H1 (cell line): Measurements from ENCODE around the gene OR10G2. TPM values are rescaled to one million over a fixed set of nuclear protein-coding genes. Genes with fewer than 3 reads are reported as not detected.

Experiments
- CTCF ChIA-PET: fragments of 300-600 bp; sonication (Branson Sonifier 250); formaldehyde crosslinking; loops from one replicate; lab custom pipeline; 2021; ENCODE audit not compliant: partially characterized antibody; lab: Charles Lee
- POLR2A ChIA-PET: fragments of 300-600 bp; sonication (Branson Sonifier 250); formaldehyde crosslinking; loops from one replicate; lab custom pipeline; 2021; ENCODE audit warnings: inconsistent platforms; ENCODE audit not compliant: partially characterized antibody; lab: Charles Lee
- DNase-seq, 2 experiments: peaks; one replicate each; pipeline versions ENCODE4 v3.0.0 to v3.0.0-alpha.2; 2010 to 2022; ENCODE audit warnings: low spot score in 2 of 2, low read depth in 1 of 2, mixed read lengths in 1 of 2
- FAIRE-seq: peaks from 2 replicates; lab custom pipeline; 2011; peaks lifted over from hg19 to GRCh38; lab: Jason Lieb, UNC
- H2AFZ ChIP-seq: 2 replicates; pipeline ENCODE4 v1.8.1; 2012; ENCODE audit warnings: low read length, inconsistent platforms
- H2AK5ac ChIP-seq: 2 replicates; pipeline ENCODE4 v1.6.1; 2013; ENCODE audit warnings: low read depth, low read length
- H2BK120ac ChIP-seq: replicated peaks from 2 replicates; pipeline ENCODE3; 2013; ENCODE audit warnings: low read depth, low read length, inconsistent platforms
- H2BK12ac ChIP-seq: 2 replicates; pipeline ENCODE4 v1.6.1; 2013; ENCODE audit warnings: low read depth, low read length
- H2BK15ac ChIP-seq: 2 replicates; pipeline ENCODE4 v1.6.1; 2013; ENCODE audit warnings: low read length
- H2BK20ac ChIP-seq: 2 replicates; pipeline ENCODE4 v1.6.1; 2013; ENCODE audit warnings: low read length
- H2BK5ac ChIP-seq: 2 replicates; pipeline ENCODE4 v1.6.1; 2013; ENCODE audit warnings: low read depth, low read length
- H3K14ac ChIP-seq: 2 replicates; pipeline ENCODE4 v1.6.1; 2013; ENCODE audit warnings: inconsistent platforms; ENCODE audit not compliant: insufficient read length
- H3K18ac ChIP-seq: 2 replicates; pipeline ENCODE4 v1.6.1; 2013; ENCODE audit warnings: low read length; ENCODE audit errors: extremely low read depth
- H3K23ac ChIP-seq: 2 replicates; pipeline ENCODE4 v1.6.1; 2013; ENCODE audit warnings: inconsistent platforms; ENCODE audit not compliant: insufficient read length
- H3K23me2 ChIP-seq: 2 replicates; pipeline ENCODE4 v1.6.1; 2013; ENCODE audit warnings: low read depth, low read length
- H3K27ac ChIP-seq: 2 replicates; pipeline ENCODE4 v1.6.1; 2011; ENCODE audit warnings: low read depth, low read length, inconsistent platforms
- H3K27me3 ChIP-seq, 4 experiments: replicated peaks in 1 of 4; 1 replicate in 1 of 4; 2 replicates in 3 of 4; pipeline versions ENCODE4 v1.6.1 to v1.8.1; 2011 to 2013; ENCODE audit warnings: low read length in 3 of 4, mild to moderate bottlenecking in 3 of 4, inconsistent platforms in 2 of 4, mixed read lengths in 2 of 4, moderate library complexity in 1 of 4; ENCODE audit not compliant: control insufficient read depth in 3 of 4, insufficient read depth in 3 of 4; ENCODE audit errors: extremely low read depth in 1 of 4
- H3K36me3 ChIP-seq, 4 experiments: 2 replicates each; pipeline versions ENCODE4 v1.6.1 to v1.8.1; 2011 to 2013; ENCODE audit warnings: mild to moderate bottlenecking in 4 of 4, low read length in 3 of 4, moderate library complexity in 2 of 4, control low read depth in 1 of 4, inconsistent platforms in 1 of 4; ENCODE audit not compliant: insufficient read depth in 4 of 4, control insufficient read depth in 2 of 4
- H3K4ac ChIP-seq: replicated peaks from 2 replicates; pipeline ENCODE3; 2013; ENCODE audit warnings: low read length, low read depth, mixed read lengths, inconsistent platforms; ENCODE audit not compliant: insufficient read length
- H3K4me1 ChIP-seq, 4 experiments: replicated peaks in 1 of 4; 1 replicate in 1 of 4; 2 replicates in 3 of 4; pipeline versions ENCODE4 v1.6.1 to v1.8.1; 2011 to 2013; ENCODE audit warnings: low read length in 3 of 4, inconsistent platforms in 2 of 4, mixed read lengths in 1 of 4; ENCODE audit not compliant: insufficient read depth in 4 of 4, control insufficient read depth in 3 of 4
- H3K4me2 ChIP-seq, 2 experiments: 2 replicates each; pipeline versions ENCODE4 v1.6.1 to v1.8.1; 2011 to 2013; ENCODE audit warnings: low read depth in 2 of 2, low read length in 2 of 2, control low read depth in 1 of 2, inconsistent platforms in 1 of 2, mild to moderate bottlenecking in 1 of 2; ENCODE audit not compliant: insufficient read depth in 1 of 2
- H3K4me3 ChIP-seq, 4 experiments: fragments of 200-600, 300-600 bp in 1 of 4; sonication (generic), shearing (Covaris generic), sonication (Bioruptor Twin) in 1 of 4; 2 replicates each; pipeline versions ENCODE4 v1.5.1 to v1.8.1; 2011 to 2016; ENCODE audit warnings: low read length in 4 of 4, low read depth in 3 of 4, control low read depth in 2 of 4, inconsistent platforms in 2 of 4, mild to moderate bottlenecking in 2 of 4, mixed read lengths in 1 of 4, moderate library complexity in 1 of 4; ENCODE audit not compliant: insufficient read depth in 2 of 4; ENCODE audit errors: extremely low read depth in 1 of 4
- H3K56ac ChIP-seq: replicated peaks from 2 replicates; pipeline ENCODE3; 2013; ENCODE audit warnings: low read depth, mild to moderate bottlenecking, mixed read lengths, low read length, inconsistent platforms; ENCODE audit not compliant: insufficient read length
- H3K79me1 ChIP-seq: 2 replicates; pipeline ENCODE4 v1.6.1; 2013; ENCODE audit warnings: low read depth, low read length, control low read depth
- H3K79me2 ChIP-seq, 2 experiments: 2 replicates each; pipeline versions ENCODE4 v1.6.1 to v1.8.1; 2012 to 2013; ENCODE audit warnings: low read length in 2 of 2, mild to moderate bottlenecking in 2 of 2, inconsistent platforms in 1 of 2; ENCODE audit not compliant: insufficient read depth in 2 of 2, control insufficient read depth in 1 of 2
- H3K9ac ChIP-seq, 4 experiments: replicated peaks in 1 of 4; 1 replicate in 1 of 4; 2 replicates in 3 of 4; pipeline versions ENCODE4 v1.6.1 to v1.8.1; 2011 to 2013; ENCODE audit warnings: low read depth in 3 of 4, low read length in 3 of 4, control low read depth in 2 of 4, mild to moderate bottlenecking in 2 of 4, moderate library complexity in 2 of 4, inconsistent platforms in 1 of 4; ENCODE audit errors: extremely low read depth in 1 of 4
- H3K9me3 ChIP-seq, 2 experiments: 2 replicates each; pipeline versions ENCODE4 v1.6.1 to v1.8.1; 2012 to 2013; ENCODE audit warnings: mild to moderate bottlenecking in 2 of 2, moderate library complexity in 2 of 2, control low read depth in 1 of 2, inconsistent platforms in 1 of 2, low read depth in 1 of 2, low read length in 1 of 2, mixed read lengths in 1 of 2; ENCODE audit not compliant: insufficient read depth in 2 of 2
- H4K20me1 ChIP-seq, 2 experiments: replicated peaks in 1 of 2; 2 replicates each; pipeline versions ENCODE3 to v1.8.1; 2011 to 2013; ENCODE audit warnings: inconsistent platforms in 2 of 2, low read length in 2 of 2, mild to moderate bottlenecking in 1 of 2; ENCODE audit not compliant: insufficient read depth in 2 of 2, control insufficient read depth in 1 of 2
- H4K5ac ChIP-seq: 2 replicates; pipeline ENCODE4 v1.6.1; 2013; ENCODE audit warnings: low read length, low read depth, mixed read lengths, inconsistent platforms; ENCODE audit not compliant: insufficient read length
- H4K8ac ChIP-seq: 2 replicates; pipeline ENCODE4 v1.8.0; 2013; ENCODE audit warnings: mild to moderate bottlenecking, moderate library complexity, low read length, inconsistent platforms; ENCODE audit not compliant: insufficient read depth; ENCODE audit errors: extremely low read depth
- H4K91ac ChIP-seq: replicated peaks from 2 replicates; pipeline ENCODE3; 2013; ENCODE audit warnings: low read length, mixed read lengths, inconsistent platforms; ENCODE audit not compliant: insufficient read length
- ASH2L ChIP-seq: fragments of 200-600, 300-600 bp; sonication (generic); IDR thresholded peaks from one replicate; pipeline ENCODE4 v1.7.1; 2017; ENCODE audit warnings: low read length
- CBX8 ChIP-seq: fragments of 300-800, 300-1000 bp; sonication (generic); IDR thresholded peaks from 2 replicates; pipeline ENCODE4 v1.7.1; 2016; ENCODE audit warnings: low read depth, low read length, borderline replicate concordance
- EGR1 ChIP-seq: IDR thresholded peaks from 2 replicates; pipeline ENCODE4 v1.6.1; 2011; ENCODE audit warnings: low read depth, low read length, borderline replicate concordance
- FOSL1 ChIP-seq: IDR thresholded peaks from 2 replicates; pipeline ENCODE4 v1.6.1; 2011; ENCODE audit warnings: mild to moderate bottlenecking, low read depth, low read length, moderate library complexity; ENCODE audit not compliant: insufficient read depth
- JUN ChIP-seq: IDR thresholded peaks from 2 replicates; pipeline ENCODE4 v1.6.1; 2011; ENCODE audit warnings: low read depth, mild to moderate bottlenecking, improper control_type of control experiment, low read length
- PHF8 ChIP-seq: fragments of 200-600 bp; sonication (generic); conservative IDR thresholded peaks from 2 replicates; pipeline ENCODE4 v1.7.1; 2012; ENCODE audit warnings: low read depth, mild to moderate bottlenecking, inconsistent platforms, low read length, moderate library complexity
- RFX5 ChIP-seq: IDR thresholded peaks from 2 replicates; pipeline ENCODE4 v1.6.1; 2011; ENCODE audit warnings: low read depth, low read length, improper control_type of control experiment, borderline replicate concordance
- RNF2 ChIP-seq: fragments of 200-900, 300-1000 bp; sonication (generic); IDR thresholded peaks from 2 replicates; pipeline ENCODE4 v1.7.1; 2016; ENCODE audit warnings: borderline replicate concordance, low read depth, mild to moderate bottlenecking, antibody characterized with exemption, low read length; ENCODE audit not compliant: poor library complexity, severe bottlenecking; ENCODE audit errors: missing control alignments
- SRF ChIP-seq: IDR thresholded peaks from 2 replicates; pipeline ENCODE4 v1.6.1; 2011; ENCODE audit warnings: mild to moderate bottlenecking, low read depth, low read length, moderate library complexity
- TAF7 ChIP-seq: optimal IDR thresholded peaks from 2 replicates; pipeline ENCODE3; 2011; ENCODE audit warnings: low read depth, mild to moderate bottlenecking, inconsistent platforms, low read length, moderate library complexity, borderline replicate concordance
- TCF12 ChIP-seq: IDR thresholded peaks from 2 replicates; pipeline ENCODE4 v1.6.1; 2011; ENCODE audit warnings: low read depth, mild to moderate bottlenecking, low read length
- WGBS, 2 experiments: shearing (Covaris generic) in 1 of 2; methylation state at CpG; one replicate each; pipeline versions ENCODE4 v1.1.6 to v1.1.7; 2013 to 2015; ENCODE audit warnings: low lambda C conversion rate in 2 of 2, mixed read lengths in 2 of 2, inconsistent platforms in 1 of 2, low coverage in 1 of 2, missing lambda C conversion rate in 1 of 2; ENCODE audit not compliant: insufficient replicate concordance in 2 of 2, insufficient coverage in 1 of 2, insufficient read length in 1 of 2; ENCODE audit errors: extremely low coverage in 1 of 2, missing lambda C conversion rate in 1 of 2; 5-methylcytosine and 5-hydroxymethylcytosine counted together
- polyA plus RNA-seq, 7 experiments: library from polyadenylated mRNA; depleted of rRNA in 3 of 7; stranded (reverse) in 5 of 7; unstranded in 2 of 7; fragments of >200 nt in 5 of 7; fragments of 200-250 nt in 2 of 7; gene quantifications; 1 replicate in 5 of 7; 2 replicates in 1 of 7; 4 replicates in 1 of 7; pipeline versions ENCODE4 v1.2.1 to v1.2.3, GENCODE V29; 2011 to 2013; ENCODE audit warnings: missing spikeins in 2 of 7, mixed read lengths in 2 of 7
- total RNA-seq: library from RNA; stranded (reverse); fragmentation: NEBNext Ultra II Directional; extraction: Animal tissue kit (Norgen Biotek cat#: 25700); gene quantifications from 2 replicates; pipeline ENCODE4 v1.2.1, GENCODE V29; 2021
- TF ChIP-seq, protein P1 (sequence below): IDR thresholded peaks from 2 replicates; pipeline ENCODE4 v1.6.1; 2012; ENCODE audit warnings: inconsistent platforms

The OR10G2 gene
- total and polyA plus RNA-seq, 2 of the 8 experiments (the other 6 are each of a cell fraction or from before 2014, with no cell fraction given), result not detected

DNA sequence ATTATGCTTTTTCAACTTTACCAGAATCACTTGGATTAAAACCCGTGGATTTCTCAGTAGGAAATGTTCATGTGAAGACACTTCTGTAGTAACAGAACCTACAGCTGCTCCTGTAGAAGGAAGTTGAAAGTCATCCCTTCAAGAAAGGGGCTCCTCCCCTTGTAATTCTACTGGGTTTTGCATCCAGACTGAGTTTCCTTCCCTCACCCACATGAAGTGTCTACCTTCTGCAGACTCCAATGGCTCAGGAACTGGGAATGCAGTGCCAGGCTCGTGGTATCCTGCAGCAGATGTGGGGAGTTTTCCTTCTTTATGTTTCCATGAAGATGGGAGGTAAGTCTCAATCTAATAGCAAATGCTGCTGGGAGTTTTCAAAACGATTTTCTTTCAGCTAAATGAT is 7.9 kb upstream of the OR10G2 start:
- FAIRE-seq (no peak), DNase-seq (no peak)
- peaks cover 2 to 8% (median 6%) of the 10 kb centered on the region in 4 experiments; a peak in 5 of 7 replicates for H3K4me1 ChIP-seq
- H3K18ac ChIP-seq, result no peak overlapping the region
- H2BK12ac ChIP-seq, result no peak overlapping the region
- no peaks in the 10 kb centered on the region for H3K27me3 ChIP-seq
- H2BK120ac ChIP-seq, result no peak overlapping the region
- no peak overlapping the region for H3K4ac ChIP-seq
- H2BK5ac ChIP-seq, result no peak overlapping the region
- no peaks in the 10 kb centered on the region for H4K20me1 ChIP-seq
- no peak overlapping the region for H3K56ac ChIP-seq
- TF ChIP-seq SRF (no peak), PHF8 (no peak), TCF12 (no peak), JUN (no peak), ASH2L (no peak), FOSL1 (no peak), EGR1 (no peak), CBX8 (no peak), RFX5 (no peak), TAF7 (no peak), RNF2 (no peak)
- TF ChIP-seq, protein P1, sequence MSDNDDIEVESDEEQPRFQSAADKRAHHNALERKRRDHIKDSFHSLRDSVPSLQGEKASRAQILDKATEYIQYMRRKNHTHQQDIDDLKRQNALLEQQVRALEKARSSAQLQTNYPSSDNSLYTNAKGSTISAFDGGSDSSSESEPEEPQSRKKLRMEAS, result no peak
- no peaks in the 10 kb centered on the region for H3K79me2 ChIP-seq
- H2AFZ ChIP-seq, result no peak overlapping the region
- no peak overlapping the region for H4K8ac ChIP-seq
- no peak overlapping the region for H2BK20ac ChIP-seq
- no peak overlapping the region for H3K27ac ChIP-seq
- H2AK5ac ChIP-seq, result no peak overlapping the region
- H3K36me3 ChIP-seq, result no peaks in the 10 kb centered on the region
- H3K23ac ChIP-seq, result no peak overlapping the region
- no peak overlapping the region for H3K4me2 ChIP-seq
- CTCF ChIA-PET, result interaction anchor here (0.8 to 1.4 kb wide), 2 partner anchors 43 to 69 kb away, joined by 3 to 9 read pairs; no protein-coding TSS in a partner anchor
- no peaks in the 10 kb centered on the region for H3K23me2 ChIP-seq
- no peak overlapping the region for H3K9ac ChIP-seq
- H3K14ac ChIP-seq, result no peak overlapping the region
- H4K5ac ChIP-seq, result no peak overlapping the region
- POLR2A ChIA-PET, result interaction anchor here (1.2 kb wide), 1 partner anchor 187 kb away, joined by 3 read pairs; no protein-coding TSS in a partner anchor
- H4K91ac ChIP-seq, result no peak overlapping the region
- no peaks in the 10 kb centered on the region for H3K79me1 ChIP-seq
- 73% methylated on average over 3 of the region's 3 CpGs; no CpG with 5 or more reads in 1 of the 2 experiments for WGBS, 2 experiments
- no peak overlapping the region for H2BK15ac ChIP-seq
- no peak overlapping the region for H3K4me3 ChIP-seq
- no peaks in the 10 kb centered on the region for H3K9me3 ChIP-seq
